ENCODE results near the gene WASL. TPM values are rescaled to one million over a fixed set of nuclear protein-coding genes. Genes with fewer than 3 reads are reported as not detected.

Gene WASL
- total RNA-seq, 6 donors from 2014 or later = 24.1 to 62.2 (median 31.3) TPM

GRCh38 chr7:123657304-123657685 is 91.5 kb downstream of the WASL start:
- TF ChIP-seq POLR2A (IDR thresholded peaks at IDR 0.05) = no peak
- no peaks in the 10 kb centered on the region for H3K9me3 ChIP-seq
- no peaks in the 10 kb centered on the region for H3K27me3 ChIP-seq
- no peaks in the 10 kb centered on the region for H3K36me3 ChIP-seq
- no peak overlapping the region for H3K4me3 ChIP-seq
- WGBS, 2 donors = 25 to 68% methylated on average over 1 of the region's 1 CpG
- no peak for ATAC-seq (ENCODE audit: low FRiP score in 2 of 2)
- DNase-seq = no peak
- no peak overlapping the region for H3K27ac ChIP-seq
- H3K4me1 ChIP-seq = no peaks in the 10 kb centered on the region

GRCh38 chr7:123656544-123657303 is 92.1 kb downstream of the WASL start:
- ATAC-seq (ENCODE audit: low FRiP score in 2 of 2) (no peak), DNase-seq (no peak)
- no peak overlapping the region for H3K27ac ChIP-seq
- H3K4me3 ChIP-seq = no peak overlapping the region
- TF ChIP-seq POLR2A (IDR thresholded peaks at IDR 0.05) = no peak
- no peak for TF ChIP-seq POLR2AphosphoS5 (IDR thresholded peaks at IDR 0.05)
- no peak for TF ChIP-seq EP300 (IDR thresholded peaks at IDR 0.05)
- no peak for TF ChIP-seq CTCF (IDR thresholded peaks at IDR 0.05)
- no peaks in the 10 kb centered on the region for H3K27me3 ChIP-seq
- H3K9me3 ChIP-seq = no peaks in the 10 kb centered on the region
- H3K36me3 ChIP-seq = no peaks in the 10 kb centered on the region
- 91 to 92% methylated on average over 6 of the region's 6 CpGs for WGBS, 2 donors
- no peaks in the 10 kb centered on the region for H3K4me1 ChIP-seq

GRCh38 chr7:123655614-123656013 is 93.2 kb downstream of the WASL start, which contains the start of gene LMOD2:
TSS of gene LMOD2 (plus strand) at chr7:123655866. CDS start at chr7:123655964, 98 bp downstream.
- H3K4me1 ChIP-seq = no peaks in the 10 kb centered on the region
- DNase-seq = no peak
- H3K4me3 ChIP-seq = no peak within 1 kb of the TSS
- no peak for TF ChIP-seq POLR2A (IDR thresholded peaks at IDR 0.05)
- TF ChIP-seq CTCF (IDR thresholded peaks at IDR 0.05) = no peak
- TF ChIP-seq POLR2AphosphoS5 (IDR thresholded peaks at IDR 0.05) = no peak
- no peak for TF ChIP-seq EP300 (IDR thresholded peaks at IDR 0.05)
- no peak for ATAC-seq (ENCODE audit: low FRiP score in 2 of 2)
- H3K27me3 ChIP-seq = no peaks in the 10 kb centered on the region
- 75 to 80% methylated on average over 6 of the region's 6 CpGs for WGBS, 2 donors
- H3K36me3 ChIP-seq = no peaks in the 10 kb centered on the region
- no peak within 1 kb of the TSS for H3K27ac ChIP-seq
- no peaks in the 10 kb centered on the region for H3K9me3 ChIP-seq

- Histone ChIP-seq H3K9me3 (no peaks in the 10 kb centered on the region), H3K4me3 (no peak overlapping the region), H3K27me3 (no peaks in the 10 kb centered on the region), H3K27ac (no peak overlapping the region), H3K36me3 (no peaks in the 10 kb centered on the region), H3K4me1 (no peaks in the 10 kb centered on the region)
- no peak for ATAC-seq (ENCODE audit: low FRiP score in 2 of 2)
- TF ChIP-seq POLR2AphosphoS5 (IDR thresholded peaks at IDR 0.05) = no peak
- TF ChIP-seq EP300 (IDR thresholded peaks at IDR 0.05) = no peak
- TF ChIP-seq POLR2A (IDR thresholded peaks at IDR 0.05) = no peak
- TF ChIP-seq CTCF (IDR thresholded peaks at IDR 0.05) = no peak
- DNase-seq = no peak
- 87 to 90% methylated on average over 6 of the region's 6 CpGs for WGBS, 2 donors
These were observed 95.6 kb downstream of the WASL start for GRCh38 chr7:123653162-123653561.

- H3K4me3 ChIP-seq = no peak overlapping the region
- H3K4me1 ChIP-seq = no peaks in the 10 kb centered on the region
- H3K36me3 ChIP-seq = no peaks in the 10 kb centered on the region
- no peak for TF ChIP-seq POLR2AphosphoS5 (IDR thresholded peaks at IDR 0.05)
- no peak for TF ChIP-seq CTCF (IDR thresholded peaks at IDR 0.05)
- TF ChIP-seq POLR2A (IDR thresholded peaks at IDR 0.05) = no peak
- TF ChIP-seq EP300 (IDR thresholded peaks at IDR 0.05) = no peak
- no peak overlapping the region for H3K27ac ChIP-seq
- 96 to 98% methylated on average over 1 of the region's 1 CpG for WGBS, 2 donors
- ATAC-seq (ENCODE audit: low FRiP score in 2 of 2) (no peak), DNase-seq (no peak)
- no peaks in the 10 kb centered on the region for H3K9me3 ChIP-seq
- H3K27me3 ChIP-seq = no peaks in the 10 kb centered on the region
These were observed 96.4 kb downstream of the WASL start for GRCh38 chr7:123652406-123652805.
